Stomach (tissue), 9 donors: ENCODE results near the gene CHST9. TPM values are rescaled to one million over a fixed set of nuclear protein-coding genes. Genes with fewer than 3 reads are reported as not detected.

Experiments used
- DNase-seq, 2 donors: peaks; one replicate each; pipeline versions ENCODE4 v3.0.0 to v3.0.0-alpha.2; 2013 to 2019
- H3K27ac ChIP-seq, 5 donors: fragments of 200-600 bp in 4 of 5; sonication (generic) in 4 of 5; one replicate each; pipeline ENCODE4 v1.5.1; 2013 to 2019; ENCODE audit warnings: mild to moderate bottlenecking in 1 of 5, moderate library complexity in 1 of 5
- H3K27me3 ChIP-seq, 3 donors: fragments of 200-600 bp; sonication (generic); one replicate each; pipeline ENCODE4 v1.5.1; 2017 to 2019; ENCODE audit warnings: mixed run types in 1 of 3
- H3K36me3 ChIP-seq, 4 donors: fragments of 200-600 bp; sonication (generic); 1 replicate in 3 of 4; 2 replicates in 1 of 4; pipeline ENCODE4 v1.5.1; 2016 to 2019
- H3K4me1 ChIP-seq, 4 donors: fragments of 200-600 bp; sonication (generic); one replicate each; pipeline ENCODE4 v1.5.1; 2016 to 2019
- H3K4me3 ChIP-seq, 4 donors: fragments of 200-600 bp; sonication (generic) in 3 of 4; one replicate each; pipeline ENCODE4 v1.5.1; 2016 to 2019; ENCODE audit warnings: mild to moderate bottlenecking in 1 of 4
- H3K9me3 ChIP-seq, 4 donors: fragments of 200-600 bp; sonication (generic); one replicate each; pipeline ENCODE4 v1.5.1; 2016 to 2019
- CTCF ChIP-seq, 7 experiments: fragments of 450-650 bp in 4 of 7; fragments of 200-600 bp in 3 of 7; sonication (generic) in 3 of 7; IDR thresholded peaks; one replicate each; pipeline ENCODE4 v1.5.1; 2016 to 2019; ENCODE audit warnings: antibody characterized with exemption in 7 of 7, control low read depth in 2 of 7, mild to moderate bottlenecking in 1 of 7
- EP300 ChIP-seq: sonication (generic); formaldehyde crosslinking; IDR thresholded peaks from one replicate; pipeline ENCODE4 v1.6.1; 2017; ENCODE audit warnings: antibody characterized with exemption
- POLR2A ChIP-seq, 4 donors: fragments of 450-650 bp; IDR thresholded peaks; one replicate each; pipeline ENCODE4 v1.6.1; 2016; ENCODE audit warnings: antibody characterized with exemption in 4 of 4, control low read depth in 2 of 4, mild to moderate bottlenecking in 1 of 4, moderate library complexity in 1 of 4
- POLR2AphosphoS5 ChIP-seq, 3 donors: sonication (generic); formaldehyde crosslinking; IDR thresholded peaks; one replicate each; pipeline ENCODE4 v1.6.1; 2016; ENCODE audit warnings: antibody characterized with exemption in 3 of 3
- WGBS, 5 donors: extraction: QIAGEN DNeasy Blood & Tissue Kit in 3 of 5; methylation state at CpG; one replicate each; pipeline versions ENCODE4 v1.1.5 to v1.1.7; 2013 to 2018; 5-methylcytosine and 5-hydroxymethylcytosine counted together
- intact Hi-C: fragments of 100-400 bp; cut with DNase I; formaldehyde crosslinking; loops from one replicate; pipeline ENCODE4 v1.15.1; 2023; ENCODE audit warnings: low total_unique reads
- polyA plus RNA-seq, 3 donors: library from polyadenylated mRNA; stranded (reverse); fragments of 200-250 nt; gene quantifications; one replicate each; pipeline ENCODE4 v1.2.3, GENCODE V29; 2013
- total RNA-seq, 5 donors: library from RNA; depleted of rRNA; stranded (reverse); fragments of >200 nt; gene quantifications; one replicate each; pipeline versions ENCODE4 v1.1.0 to v1.2.3, GENCODE V29; 2014 to 2016
- donor health status: healthy with polysubstance abuse.
- donor health status: Bipolar disorder and iron deficiency.
- donor health status: healthy.

CHST9 gene
- total and polyA plus RNA-seq, 8 donors, result 0.29 to 2.2 (median 1.1) TPM; not detected in 2

- WGBS, 5 donors, result 20 to 34% (median 21%) methylated on average over 2 of the region's 2 CpGs
- Histone ChIP-seq H3K4me3 (no peak overlapping the region), H3K27me3 (no peaks in the 10 kb centered on the region), H3K4me1 (no peaks in the 10 kb centered on the region), H3K27ac (no peak overlapping the region), H3K9me3 (no peaks in the 10 kb centered on the region), H3K36me3 (no peaks in the 10 kb centered on the region)
- DNase-seq, result no peak
- intact Hi-C loops, result no loop called here
- TF ChIP-seq EP300 (no peak), POLR2A (IDR thresholded peaks at IDR 0.05) (no peak), POLR2AphosphoS5 (IDR thresholded peaks at IDR 0.05) (no peak), CTCF (IDR thresholded peaks at IDR 0.05) (no peak)
Measured at GRCh38 chr18:27007880-27008279, 177.2 kb downstream of the CHST9 start.

GRCh38 chr18:27005589-27005988, 179.5 kb downstream of the CHST9 start:
- no peaks in the 10 kb centered on the region for H3K9me3 ChIP-seq
- WGBS, 5 donors, result 17 to 34% (median 19%) methylated on average over 1 of the region's 1 CpG
- no peak for TF ChIP-seq CTCF (IDR thresholded peaks at IDR 0.05)
- no peak for TF ChIP-seq EP300
- TF ChIP-seq POLR2AphosphoS5 (IDR thresholded peaks at IDR 0.05), result no peak
- TF ChIP-seq POLR2A (IDR thresholded peaks at IDR 0.05), result no peak
- H3K4me3 ChIP-seq, result no peak overlapping the region
- H3K36me3 ChIP-seq, result no peaks in the 10 kb centered on the region
- DNase-seq, result peak in 1 of 2 donors; percentile 29
- no peaks in the 10 kb centered on the region for H3K4me1 ChIP-seq
- intact Hi-C loops, result no loop called here
- no peaks in the 10 kb centered on the region for H3K27me3 ChIP-seq
- no peak overlapping the region for H3K27ac ChIP-seq

- Histone ChIP-seq H3K36me3 (no peaks in the 10 kb centered on the region), H3K27ac (no peak overlapping the region), H3K4me3 (no peak overlapping the region), H3K27me3 (no peaks in the 10 kb centered on the region), H3K9me3 (no peaks in the 10 kb centered on the region), H3K4me1 (no peaks in the 10 kb centered on the region)
- WGBS, 5 donors, result 59 to 77% (median 74%) methylated on average over 9 of the region's 9 CpGs
- intact Hi-C loops, result no loop called here
- DNase-seq, result peak in 1 of 2 donors; percentile 35
- TF ChIP-seq CTCF (IDR thresholded peaks at IDR 0.05) (peak in 2 of 7 experiments; percentile 8 to 17), POLR2AphosphoS5 (IDR thresholded peaks at IDR 0.05) (no peak)
Measured at GRCh38 chr18:27004056-27004829, 180.9 kb downstream of the CHST9 start.

- Histone ChIP-seq H3K27me3 (no peaks in the 10 kb centered on the region), H3K27ac (no peak overlapping the region), H3K4me1 (no peaks in the 10 kb centered on the region), H3K4me3 (no peak overlapping the region), H3K36me3 (no peaks in the 10 kb centered on the region), H3K9me3 (no peaks in the 10 kb centered on the region)
- no peak for DNase-seq
- intact Hi-C loops, result no loop called here
- no peak for TF ChIP-seq CTCF (IDR thresholded peaks at IDR 0.05)
- no peak for TF ChIP-seq POLR2AphosphoS5 (IDR thresholded peaks at IDR 0.05)
- TF ChIP-seq EP300, result no peak
- TF ChIP-seq POLR2A (IDR thresholded peaks at IDR 0.05), result no peak
- 36 to 50% (median 46%) methylated on average over 3 of the region's 3 CpGs for WGBS, 5 donors
Measured at GRCh38 chr18:26999797-27000196, 185.3 kb downstream of the CHST9 start.
